Mucosa of descending colon (tissue), 3 donors: ENCODE data around the gene THSD7B. TPM values are rescaled to one million over a fixed set of nuclear protein-coding genes. Genes with fewer than 3 reads are reported as not detected.

Source experiments
- ATAC-seq: fragments of 200-7000 bp; cut with Tn5 transposase; one replicate; pipeline ENCODE4 v1.9.1; 2020; ENCODE audit warnings: mild to moderate bottlenecking, moderate library complexity
- DNase-seq, 3 donors: peaks; one replicate each; pipeline ENCODE4 v3.0.0-alpha.2; 2020
- H3K36me3 ChIP-seq: fragments of 200-600 bp; one replicate; pipeline ENCODE4 v1.8.0; 2021; ENCODE audit warnings: low read depth, mild to moderate bottlenecking
- H3K4me1 ChIP-seq: fragments of 200-600 bp; one replicate; pipeline ENCODE4 v1.8.0; 2021; ENCODE audit warnings: low read depth, mild to moderate bottlenecking
- H3K4me3 ChIP-seq: fragments of 200-600 bp; one replicate; pipeline ENCODE4 v1.8.0; 2021; ENCODE audit warnings: mild to moderate bottlenecking
- H3K9me3 ChIP-seq: fragments of 200-600 bp; one replicate; pipeline ENCODE4 v1.8.0; 2021; ENCODE audit warnings: mild to moderate bottlenecking
- CTCF ChIP-seq: fragments of 200-600 bp; IDR thresholded peaks from one replicate; pipeline ENCODE4 v1.8.0; 2022; ENCODE audit warnings: antibody characterized with exemption, mild to moderate bottlenecking
- intact Hi-C, 2 donors: fragments of 100-400 bp; cut with DNase I in 1 of 2; cut with micrococcal nuclease in 1 of 2; formaldehyde crosslinking; loops; one replicate each; pipeline versions ENCODE4 v1.11.0 to v1.11.1; 2022; cut with DNase I, micrococcal nuclease
- total RNA-seq, 3 donors: library from RNA; stranded (reverse); fragmentation: NEBNext Ultra II Directional in 2 of 3; extraction: Animal tissue kit (Norgen Biotek cat#: 25700) in 2 of 3; gene quantifications; one replicate each; pipeline versions ENCODE4 v1.2.1 to v1.2.4, GENCODE V29; 2021 to 2023
- donor health status: DM: no; HTN: no; CAD: no; lungs with moderate emphysema.
- donor health status: DM: no; HTN: no; CAD: no.
- donor health status: DM: no; HTN: yes; CAD: no.

The THSD7B gene
- total RNA-seq, 3 donors from 2014 or later: 0.85 TPM; not detected in 2

DNA sequence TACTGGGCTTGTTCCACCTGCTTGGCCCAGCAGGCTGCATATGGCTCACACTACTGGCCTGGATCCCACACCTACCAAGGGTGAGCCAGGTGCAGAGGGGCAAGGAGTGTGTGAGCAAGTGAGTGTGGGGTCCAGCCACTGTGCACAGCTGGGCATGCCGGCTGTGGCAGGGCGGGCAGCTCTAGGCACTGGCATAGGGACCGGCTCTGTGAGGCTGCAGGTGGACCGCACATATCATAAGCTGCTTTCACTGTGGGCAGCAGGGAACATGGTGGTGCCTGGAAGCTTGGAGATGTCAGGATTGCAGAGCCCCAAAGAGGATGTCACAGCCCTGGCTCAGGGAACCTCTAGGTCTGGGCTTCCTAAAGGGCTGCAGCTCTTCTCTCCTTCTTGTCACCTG lies 154.3 kb downstream of the THSD7B start:
- no peaks in the 10 kb centered on the region for H3K9me3 ChIP-seq
- no peaks in the 10 kb centered on the region for H3K4me1 ChIP-seq
- ATAC-seq: no peak
- TF ChIP-seq CTCF: no peak
- H3K36me3 ChIP-seq: no peaks in the 10 kb centered on the region
- intact Hi-C loops: no loop called here
- no peak for DNase-seq
- no peak overlapping the region for H3K4me3 ChIP-seq

GRCh38 chr2:136920652-136921333 lies 155.4 kb downstream of the THSD7B start:
- Histone ChIP-seq H3K9me3 (no peaks in the 10 kb centered on the region), H3K4me3 (no peak overlapping the region), H3K4me1 (no peaks in the 10 kb centered on the region), H3K36me3 (no peaks in the 10 kb centered on the region)
- no peak for TF ChIP-seq CTCF
- intact Hi-C loops: no loop called here
- no peak for ATAC-seq
- no peak for DNase-seq

- Histone ChIP-seq H3K4me1 (no peaks in the 10 kb centered on the region), H3K36me3 (no peaks in the 10 kb centered on the region), H3K9me3 (no peaks in the 10 kb centered on the region), H3K4me3 (no peak overlapping the region)
- ATAC-seq (no peak), DNase-seq (no peak)
- intact Hi-C loops: no loop called here
- no peak for TF ChIP-seq CTCF
Observed at GRCh38 chr2:136927156-136927555, 161.8 kb downstream of the THSD7B start.

- intact Hi-C loops: no loop called here
- H3K36me3 ChIP-seq: no peaks in the 10 kb centered on the region
- no peak for ATAC-seq
- no peak overlapping the region for H3K4me3 ChIP-seq
- no peaks in the 10 kb centered on the region for H3K4me1 ChIP-seq
- no peak for TF ChIP-seq CTCF
- H3K9me3 ChIP-seq: no peaks in the 10 kb centered on the region
- DNase-seq: no peak
Observed at GRCh38 chr2:136929531-136929930, 164.2 kb downstream of the THSD7B start.

DNA sequence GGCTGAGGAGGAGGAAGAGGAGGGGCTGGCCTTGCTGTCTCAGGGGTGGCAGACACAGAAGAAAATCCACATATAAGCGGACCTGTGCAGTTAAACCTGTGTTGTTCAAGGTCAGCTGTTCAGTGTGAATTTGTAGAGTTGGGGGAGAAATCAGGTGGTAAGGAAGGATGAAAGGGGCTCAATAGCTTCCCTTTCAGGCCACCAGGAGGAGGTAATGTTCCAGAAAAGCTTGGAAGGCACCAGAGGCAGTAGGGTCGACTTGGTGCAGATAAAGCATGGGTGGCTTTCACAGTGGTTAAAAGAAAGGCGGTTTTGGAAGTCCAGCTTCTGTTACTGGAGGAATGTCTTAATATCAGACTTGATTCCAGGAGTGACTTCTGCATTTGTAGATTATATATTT lies 167.4 kb downstream of the THSD7B start:
- no peaks in the 10 kb centered on the region for H3K9me3 ChIP-seq
- H3K36me3 ChIP-seq: no peaks in the 10 kb centered on the region
- intact Hi-C loops: no loop called here
- H3K4me3 ChIP-seq: no peak overlapping the region
- DNase-seq: peak in 1 of 3 donors; percentile 4
- no peak for TF ChIP-seq CTCF
- ATAC-seq: no peak
- no peaks in the 10 kb centered on the region for H3K4me1 ChIP-seq

GRCh38 chr2:136935119-136935518 lies 169.8 kb downstream of the THSD7B start:
- TF ChIP-seq CTCF: no peak
- Histone ChIP-seq H3K4me1 (no peaks in the 10 kb centered on the region), H3K36me3 (no peaks in the 10 kb centered on the region), H3K9me3 (no peaks in the 10 kb centered on the region), H3K4me3 (no peak overlapping the region)
- intact Hi-C loops: no loop called here
- ATAC-seq (no peak), DNase-seq (no peak)
